Sigmoid colon (tissue), 7 donors: ENCODE measurements around the gene TBC1D1. TPM values are rescaled to one million over a fixed set of nuclear protein-coding genes. Genes with fewer than 3 reads are reported as not detected.

ENCODE experiments used
- DNase-seq: peaks from one replicate; pipeline ENCODE4 v3.0.0-alpha.2; 2019
- H3K27ac ChIP-seq, 4 donors: fragments of 200-600 bp; sonication (generic); one replicate each; pipeline ENCODE4 v1.5.1; 2016 to 2019; ENCODE audit warnings: mild to moderate bottlenecking in 1 of 4
- H3K27me3 ChIP-seq, 3 donors: fragments of 200-600 bp; sonication (generic); one replicate each; pipeline ENCODE4 v1.5.1; 2019; ENCODE audit warnings: mild to moderate bottlenecking in 1 of 3
- H3K36me3 ChIP-seq, 4 donors: fragments of 200-600 bp; sonication (generic); one replicate each; pipeline ENCODE4 v1.5.1; 2016 to 2019
- H3K4me1 ChIP-seq, 4 donors: fragments of 200-600 bp; sonication (generic); one replicate each; pipeline ENCODE4 v1.5.1; 2017 to 2019
- H3K4me3 ChIP-seq, 4 donors: fragments of 200-600 bp; sonication (generic); one replicate each; pipeline ENCODE4 v1.5.1; 2017 to 2019; ENCODE audit warnings: mild to moderate bottlenecking in 2 of 4, moderate library complexity in 1 of 4
- H3K9me3 ChIP-seq, 4 donors: fragments of 200-600 bp in 3 of 4; sonication (generic) in 3 of 4; one replicate each; pipeline versions ENCODE4 v1.5.1 to v1.6.1; 2013 to 2019
- CTCF ChIP-seq, 4 experiments: fragments of 450-650 bp in 3 of 4; fragments of 200-600 bp in 1 of 4; IDR thresholded peaks; one replicate each; pipeline ENCODE4 v1.5.1; 2016 to 2019; ENCODE audit warnings: antibody characterized with exemption in 4 of 4, mild to moderate bottlenecking in 3 of 4, moderate library complexity in 2 of 4
- EP300 ChIP-seq, 4 donors: sonication (generic); formaldehyde crosslinking; IDR thresholded peaks; one replicate each; pipeline ENCODE4 v1.6.1; 2017; ENCODE audit warnings: antibody characterized with exemption in 4 of 4
- POLR2A ChIP-seq, 2 donors: fragments of 450-650 bp; IDR thresholded peaks; one replicate each; pipeline ENCODE4 v1.6.1; 2016; ENCODE audit warnings: antibody characterized with exemption in 2 of 2, mild to moderate bottlenecking in 2 of 2, moderate library complexity in 2 of 2
- POLR2AphosphoS5 ChIP-seq, 4 donors: sonication (generic); formaldehyde crosslinking; IDR thresholded peaks; one replicate each; pipeline ENCODE4 v1.6.1; 2017; ENCODE audit warnings: antibody characterized with exemption in 4 of 4
- WGBS, 2 donors: extraction: QIAGEN DNeasy Blood & Tissue Kit; methylation state at CpG; one replicate each; pipeline ENCODE4 v1.1.7; 2013; 5-methylcytosine and 5-hydroxymethylcytosine counted together
- intact Hi-C: fragments of 100-400 bp; cut with DNase I; formaldehyde crosslinking; loops from one replicate; pipeline ENCODE4 v1.15.1; 2023
- polyA plus RNA-seq, 3 donors: library from polyadenylated mRNA; stranded (reverse); fragments of 200-250 nt; gene quantifications; one replicate each; pipeline ENCODE4 v1.2.3, GENCODE V29; 2013
- total RNA-seq, 4 donors: library from RNA; depleted of rRNA; stranded (reverse); fragments of >200 nt; gene quantifications; one replicate each; pipeline ENCODE4 v1.1.0, GENCODE V29; 2016
- donor health status: healthy with polysubstance abuse.
- donor health status: Bipolar disorder and iron deficiency.
- donor health status: healthy.

Gene TBC1D1
- total and polyA plus RNA-seq, 7 donors = 31.2 to 450 (median 253) TPM

GRCh38 chr4:38141808-38142500 is 251.1 kb downstream of the TBC1D1 start:
- H3K9me3 ChIP-seq = no peaks in the 10 kb centered on the region
- H3K27me3 ChIP-seq = no peaks in the 10 kb centered on the region
- H3K36me3 ChIP-seq = peaks cover 11 to 63% (median 27%) of the 10 kb centered on the region in 4 donors
- peaks cover 0 to 35% (median 24%) of the 10 kb centered on the region in 4 donors for H3K4me1 ChIP-seq
- peak overlapping the region in 1 of 4 donors; percentile 51 for H3K27ac ChIP-seq
- DNase-seq = no peak
- intact Hi-C loops = no loop called here
- 93 to 98% methylated on average over 8 of the region's 8 CpGs for WGBS, 2 donors
- no peak for TF ChIP-seq EP300 (IDR thresholded peaks at IDR 0.05)
- TF ChIP-seq POLR2A (IDR thresholded peaks at IDR 0.05) = no peak
- no peak for TF ChIP-seq CTCF (IDR thresholded peaks at IDR 0.05)
- no peak for TF ChIP-seq POLR2AphosphoS5 (IDR thresholded peaks at IDR 0.05)
- no peak overlapping the region for H3K4me3 ChIP-seq

- Histone ChIP-seq H3K4me1 (peaks cover 0 to 35% (median 24%) of the 10 kb centered on the region in 4 donors), H3K4me3 (no peak overlapping the region), H3K36me3 (peaks cover 10 to 42% (median 11%) of the 10 kb centered on the region in 4 donors), H3K27me3 (no peaks in the 10 kb centered on the region), H3K9me3 (no peaks in the 10 kb centered on the region), H3K27ac (peak overlapping the region in 1 of 4 donors; percentile 15)
- TF ChIP-seq CTCF (IDR thresholded peaks at IDR 0.05) = no peak
- intact Hi-C loops = no loop called here
- WGBS, 2 donors = 73 to 82% methylated on average over 1 of the region's 1 CpG
- no peak for DNase-seq
These were observed 253.1 kb downstream of the TBC1D1 start for GRCh38 chr4:38144031-38144430.

GRCh38 chr4:38145033-38145678 is 254.3 kb downstream of the TBC1D1 start:
- Histone ChIP-seq H3K27me3 (no peaks in the 10 kb centered on the region), H3K27ac (peak overlapping the region in 2 of 4 donors; percentile 32 to 57), H3K9me3 (no peaks in the 10 kb centered on the region), H3K4me3 (no peak overlapping the region), H3K36me3 (peaks cover 0 to 31% (median 1%) of the 10 kb centered on the region in 4 donors), H3K4me1 (peaks cover 0 to 45% (median 28%) of the 10 kb centered on the region in 4 donors)
- DNase-seq = no peak
- WGBS, 2 donors = 85 to 91% methylated on average over 4 of the region's 4 CpGs
- no peak for TF ChIP-seq CTCF (IDR thresholded peaks at IDR 0.05)
- no peak for TF ChIP-seq POLR2A (IDR thresholded peaks at IDR 0.05)
- TF ChIP-seq EP300 (IDR thresholded peaks at IDR 0.05) = no peak
- TF ChIP-seq POLR2AphosphoS5 (IDR thresholded peaks at IDR 0.05) = no peak
- intact Hi-C loops = no loop called here

- no peak overlapping the region for H3K4me3 ChIP-seq
- TF ChIP-seq EP300 (IDR thresholded peaks at IDR 0.05) (no peak), CTCF (IDR thresholded peaks at IDR 0.05) (no peak), POLR2AphosphoS5 (IDR thresholded peaks at IDR 0.05) (peak in 2 of 4 donors; percentile 21 to 46), POLR2A (IDR thresholded peaks at IDR 0.05) (no peak)
- WGBS, 2 donors = 12 to 53% methylated on average over 4 of the region's 4 CpGs
- H3K36me3 ChIP-seq = peaks cover 0 to 25% (median 0%) of the 10 kb centered on the region in 4 donors
- DNase-seq = no peak
- H3K27ac ChIP-seq = peak overlapping the region in 2 of 4 donors; percentile 32 to 57
- no peaks in the 10 kb centered on the region for H3K27me3 ChIP-seq
- H3K4me1 ChIP-seq = peaks cover 0 to 50% (median 30%) of the 10 kb centered on the region in 4 donors
- intact Hi-C loops = no loop called here
- H3K9me3 ChIP-seq = no peaks in the 10 kb centered on the region
These were observed 254.9 kb downstream of the TBC1D1 start for GRCh38 chr4:38145741-38146140.
